GM12878 (cell line): ENCODE data around the gene PRR32. TPM values are rescaled to one million over a fixed set of nuclear protein-coding genes. Genes with fewer than 3 reads are reported as not detected.

Experiments
- ATAC-seq: fragments of 200-7000 bp; cut with Tn5 transposase; 3 replicates; pipeline ENCODE4 v1.9.1; 2020; ENCODE audit warnings: mild to moderate bottlenecking, moderate library complexity
- Bru-seq: library from RNA; stranded (reverse); fragments of 400-500 nt; gene quantifications from one replicate; lab custom pipeline; 2021; lab: Mats Ljungman, UMichigan
- BruChase-seq, 2 experiments: library from RNA; stranded (reverse); fragments of 400-500 nt; gene quantifications; one replicate each; lab custom pipeline; 2021; lab: Mats Ljungman, UMichigan
- BruUV-seq: library from RNA; stranded (reverse); fragments of 400-500 nt; replicated peaks from 2 replicates; lab custom pipeline; 2021; lab: Mats Ljungman, UMichigan
- CTCF ChIA-PET: fragments of 300-600 bp; sonication (Branson Sonifier 250); formaldehyde crosslinking; extraction: SDS; loops from one replicate; lab custom pipeline; 2021; ENCODE audit warnings: inconsistent platforms; lab: Yijun Ruan, JAX
- POLR2A ChIA-PET: fragments of 350-600 bp; formaldehyde crosslinking; extraction: SDS; loops from one replicate; lab custom pipeline; 2021; ENCODE audit warnings: inconsistent platforms; lab: Charles Lee
- RAD21 ChIA-PET: fragments of 300-600 bp; sonication (Branson Sonifier 250); formaldehyde crosslinking; loops from one replicate; lab custom pipeline; 2023; ENCODE audit warnings: antibody characterized with exemption; ENCODE audit not compliant: unreplicated experiment; lab: Charles Lee
- SMC1A ChIA-PET: fragments of 300-600 bp; sonication (Branson Sonifier 250); formaldehyde crosslinking; loops from one replicate; lab custom pipeline; 2023; ENCODE audit not compliant: unreplicated experiment, uncharacterized antibody; lab: Charles Lee
- DNase-seq: peaks from one replicate; pipeline ENCODE4 v3.0.0-alpha.2; 2011; ENCODE audit warnings: low read depth, low spot score
- FAIRE-seq: peaks from 3 replicates; lab custom pipeline; 2011; peaks lifted over from hg19 to GRCh38; lab: Jason Lieb, UNC
- H2AFZ ChIP-seq: 2 replicates; pipeline ENCODE4 v1.6.0; 2011; ENCODE audit warnings: low read depth, low read length, control low read depth; ENCODE audit not compliant: control insufficient read depth
- H3K27ac ChIP-seq: 2 replicates; pipeline ENCODE4 v1.5.1; 2011; ENCODE audit warnings: control low read depth; ENCODE audit not compliant: control insufficient read depth, insufficient read depth
- H3K27me3 ChIP-seq, 2 experiments: replicated peaks in 1 of 2; 2 replicates each; pipeline versions ENCODE4 v1.6.0 to v1.6.1; 2011; ENCODE audit warnings: low read length in 1 of 2; ENCODE audit not compliant: control insufficient read depth in 2 of 2, insufficient read depth in 2 of 2
- H3K36me3 ChIP-seq, 2 experiments: 2 replicates each; pipeline ENCODE4 v1.5.1; 2011; ENCODE audit warnings: low read length in 1 of 2; ENCODE audit not compliant: control insufficient read depth in 2 of 2, insufficient read depth in 2 of 2
- H3K4me1 ChIP-seq: 2 replicates; pipeline ENCODE4 v1.6.1; 2011; ENCODE audit warnings: mild to moderate bottlenecking, low read length, moderate library complexity, mixed read lengths; ENCODE audit not compliant: control insufficient read depth, insufficient read depth
- H3K4me2 ChIP-seq: 2 replicates; pipeline ENCODE4 v1.6.0; 2011; ENCODE audit warnings: control low read depth; ENCODE audit not compliant: control insufficient read depth, insufficient read depth
- H3K4me3 ChIP-seq: fragments of 200-600 bp; sonication (generic); 2 replicates; pipeline ENCODE4 v1.5.1; 2016
- H3K79me2 ChIP-seq: 2 replicates; pipeline ENCODE4 v1.6.0; 2011; ENCODE audit warnings: low read length; ENCODE audit not compliant: control insufficient read depth, insufficient read depth
- H3K9ac ChIP-seq: 2 replicates; pipeline ENCODE4 v1.8.0; 2011; ENCODE audit warnings: low read length, control low read depth, mixed read lengths; ENCODE audit not compliant: control insufficient read depth, insufficient read depth
- H3K9me3 ChIP-seq: replicated peaks from 3 replicates; pipeline ENCODE4 v1.5.1; 2011; ENCODE audit warnings: mild to moderate bottlenecking, low read length; ENCODE audit not compliant: control insufficient read depth, insufficient read depth
- H4K20me1 ChIP-seq: 2 replicates; pipeline ENCODE4 v1.6.0; 2011; ENCODE audit not compliant: control insufficient read depth, insufficient read depth
- ATF7 ChIP-seq: fragments of 450-650 bp; IDR thresholded peaks from 2 replicates; pipeline ENCODE4 v1.6.1; 2016; ENCODE audit warnings: low read depth, mild to moderate bottlenecking
- CEBPB ChIP-seq, 2 experiments: fragments of 150-350 bp in 1 of 2; IDR thresholded peaks; 2 replicates each; pipeline ENCODE4 v1.6.1; 2012 to 2014; ENCODE audit warnings: low read depth in 2 of 2, low read length in 2 of 2, borderline replicate concordance in 1 of 2, inconsistent platforms in 1 of 2
- EGR1 ChIP-seq, 2 experiments: IDR thresholded peaks; 1 replicate in 1 of 2; 2 replicates in 1 of 2; pipeline ENCODE4 v1.6.1; 2011 to 2012; ENCODE audit warnings: low read depth in 2 of 2, low read length in 2 of 2, borderline replicate concordance in 1 of 2, mild to moderate bottlenecking in 1 of 2, moderate library complexity in 1 of 2
- HDGF ChIP-seq: fragments of 450-650 bp; IDR thresholded peaks from 2 replicates; pipeline ENCODE4 v1.6.1; 2016; ENCODE audit warnings: antibody characterized with exemption
- KLF5 ChIP-seq: fragments of 450-650 bp; IDR thresholded peaks from 2 replicates; pipeline ENCODE4 v1.6.1; 2014; ENCODE audit warnings: mild to moderate bottlenecking; ENCODE audit not compliant: partially characterized antibody
- LARP7 ChIP-seq: fragments of 450-650 bp; IDR thresholded peaks from 2 replicates; pipeline ENCODE4 v1.6.1; 2017; ENCODE audit warnings: mild to moderate bottlenecking
- MEF2B ChIP-seq: fragments of 450-650 bp; IDR thresholded peaks from 2 replicates; pipeline ENCODE4 v1.6.1; 2018; ENCODE audit warnings: mild to moderate bottlenecking, moderate library complexity; ENCODE audit not compliant: partially characterized antibody, poor library complexity, severe bottlenecking
- SIX5 ChIP-seq: IDR thresholded peaks from 2 replicates; pipeline ENCODE4 v1.6.1; 2011; ENCODE audit warnings: mild to moderate bottlenecking, low read depth, low read length, moderate library complexity; ENCODE audit not compliant: severe bottlenecking
- in situ Hi-C: fragments of 300-500 bp; cut with MboI; formaldehyde crosslinking; loops from 9 replicates; pipeline ENCODE4 v1.14.3; 2018; ENCODE audit warnings: mixed read lengths
- intact Hi-C: fragments of 100-400 bp; cut with micrococcal nuclease; formaldehyde crosslinking; loops from one replicate; pipeline ENCODE4 v1.14.2; 2022; ENCODE audit not compliant: unreplicated experiment
- long read RNA-seq, 2 experiments: library from polyadenylated mRNA; unstranded; transcript quantifications; one replicate each; pipeline ENCODE4 v2.0.0, GENCODE V29; 2019 to 2020
- polyA minus RNA-seq, 3 experiments: library from RNA; depleted of rRNA, polyadenylated mRNA; stranded (reverse); fragments of >200 nt; gene quantifications; 2 replicates each; pipeline ENCODE4 v1.2.3, GENCODE V29; 2011
- polyA plus RNA-seq, 11 experiments: library from polyadenylated mRNA; depleted of rRNA in 4 of 11; unstranded in 6 of 11; stranded (reverse) in 5 of 11; fragments of >200 nt; fragmentation: Nextera tagmentation in 4 of 11; fragmentation: Illumina TruSeq in 1 of 11; extraction: Ambion mirVana in 4 of 11; extraction: Trizol in 1 of 11; gene quantifications; 1 replicate in 1 of 11; 2 replicates in 10 of 11; pipeline versions ENCODE4 v1.2.1 to v1.2.3, GENCODE V29; 2011 to 2016; ENCODE audit warnings: inconsistent platforms in 2 of 11, missing spikeins in 2 of 11, low read depth in 1 of 11
- total RNA-seq, 4 experiments: library from RNA; depleted of rRNA in 3 of 4; stranded (reverse); fragments of >200 nt in 3 of 4; fragmentation: Illumina TruSeq in 1 of 4; extraction: Trizol in 1 of 4; gene quantifications; 2 replicates each; pipeline versions ENCODE4 v1.2.1 to v1.2.3, GENCODE V29; 2013 to 2021
- TF ChIP-seq, protein P1 (sequence below): fragments of 450-650 bp; IDR thresholded peaks from 2 replicates; pipeline ENCODE4 v1.6.1; 2017; ENCODE audit warnings: borderline replicate concordance
- TF ChIP-seq, protein P2 (sequence below): fragments of 450-650 bp; IDR thresholded peaks from 2 replicates; pipeline ENCODE4 v1.6.1; 2018; ENCODE audit warnings: borderline replicate concordance, mild to moderate bottlenecking; ENCODE audit not compliant: partially characterized antibody
- TF ChIP-seq, protein P3 (sequence below): fragments of 450-650 bp; IDR thresholded peaks from 2 replicates; pipeline ENCODE4 v1.6.1; 2016; ENCODE audit warnings: mild to moderate bottlenecking, moderate library complexity, borderline replicate concordance

PRR32 gene, protein sequence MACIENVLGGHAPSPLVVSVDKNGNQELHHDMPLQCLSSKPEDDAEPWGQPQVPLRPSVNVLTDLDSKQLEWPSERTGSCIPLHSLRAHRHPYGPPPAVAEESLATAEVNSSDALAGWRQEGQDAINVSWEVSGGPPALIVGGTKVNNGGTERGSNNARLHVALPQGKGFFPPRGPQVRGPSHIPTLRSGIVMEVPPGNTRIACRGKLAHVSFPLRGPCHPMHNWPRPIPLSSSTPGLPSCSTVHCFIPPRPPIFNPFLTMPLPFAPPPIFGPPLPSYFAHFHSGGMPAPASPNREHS
- total RNA-seq (2013; cell fraction: nucleolus; rRNA removed): not detected in 2 replicates
- not detected in 2 replicates for total RNA-seq (2014; rRNA removed)
- not detected in 2 replicates for total RNA-seq (2014; rRNA removed; fragmentation: Illumina TruSeq; extraction: Trizol)
- not detected in 2 replicates for total RNA-seq (2021)
- polyA plus RNA-seq (2011; ENCODE audit: low read depth): not detected
- not detected in 2 replicates for polyA plus RNA-seq (2011; rRNA removed)
- not detected in 2 replicates for polyA plus RNA-seq (2011; cell fraction: cytosol; rRNA removed)
- polyA plus RNA-seq (2011; cell fraction: nucleus; rRNA removed): not detected in 2 replicates
- polyA plus RNA-seq (2012): 0.11 TPM in 1 of 2 replicates, not detected in the other
- not detected in 2 replicates for polyA plus RNA-seq (2014; fragmentation: Illumina TruSeq; extraction: Trizol)
- not detected for polyA plus RNA-seq (2014; fragmentation: Nextera tagmentation; extraction: Ambion mirVana)
- polyA plus RNA-seq (2014; rRNA removed): not detected in 2 replicates
- not detected for polyA plus RNA-seq (2016; fragmentation: Nextera tagmentation; extraction: Ambion mirVana)
- polyA minus RNA-seq (2011; rRNA and poly(A)+ RNA removed): not detected in 2 replicates
- not detected in 2 replicates for polyA minus RNA-seq (2011; cell fraction: cytosol; rRNA and poly(A)+ RNA removed)
- not detected in 2 replicates for polyA minus RNA-seq (2011; cell fraction: nucleus; rRNA and poly(A)+ RNA removed)
- not detected for Bru-seq, nascent RNA
- not detected for BruChase-seq, experiment 1, labeled RNA remaining after a 6-hour chase
- BruChase-seq, experiment 2, labeled RNA remaining after a 2-hour chase: not detected
- long read RNA-seq, experiment 1: 0 reads
- long read RNA-seq, experiment 2: 0 reads

DNA sequence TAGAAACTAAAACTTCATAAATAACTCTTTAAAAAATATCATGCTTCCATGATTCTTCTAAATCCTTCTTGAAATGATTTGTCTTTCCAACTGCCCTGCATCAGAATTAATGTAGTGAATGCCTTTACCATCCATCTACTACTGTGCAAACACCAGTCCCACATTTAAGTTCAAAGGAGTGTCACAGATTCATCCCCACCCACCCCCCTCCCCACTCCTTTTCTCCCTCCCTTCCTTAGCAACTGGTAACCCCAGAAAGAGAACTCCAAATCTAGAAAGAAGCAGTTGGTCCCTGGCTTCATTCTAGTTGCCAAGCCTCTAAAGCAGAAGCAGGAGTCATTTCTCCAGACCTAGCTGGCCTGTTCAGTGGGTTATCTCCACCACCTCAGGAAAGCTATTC, at the start of gene PRR32:
TSS of gene PRR32 (plus strand) at position 301 of the 400 bp plus-strand sequence. CDS start 115 bp downstream, outside the sequence.
- RAD21 ChIA-PET: no interaction called here
- no TSS peak for BruUV-seq
- SMC1A ChIA-PET: no interaction called here
- CTCF ChIA-PET: no interaction called here
- Histone ChIP-seq H3K79me2 (no peaks in the 10 kb centered on the region), H3K4me2 (no peak within 1 kb of the TSS), H3K4me3 (no peak within 1 kb of the TSS), H3K27ac (no peak within 1 kb of the TSS), H3K9ac (no peak within 1 kb of the TSS), H3K9me3 (no peaks in the 10 kb centered on the region), H2AFZ (no peak within 1 kb of the TSS), H3K27me3 (no peaks in the 10 kb centered on the region), H3K4me1 (no peaks in the 10 kb centered on the region), H4K20me1 (no peaks in the 10 kb centered on the region), H3K36me3 (no peaks in the 10 kb centered on the region)
- TF ChIP-seq MEF2B: no peak
- TF ChIP-seq, protein P1, sequence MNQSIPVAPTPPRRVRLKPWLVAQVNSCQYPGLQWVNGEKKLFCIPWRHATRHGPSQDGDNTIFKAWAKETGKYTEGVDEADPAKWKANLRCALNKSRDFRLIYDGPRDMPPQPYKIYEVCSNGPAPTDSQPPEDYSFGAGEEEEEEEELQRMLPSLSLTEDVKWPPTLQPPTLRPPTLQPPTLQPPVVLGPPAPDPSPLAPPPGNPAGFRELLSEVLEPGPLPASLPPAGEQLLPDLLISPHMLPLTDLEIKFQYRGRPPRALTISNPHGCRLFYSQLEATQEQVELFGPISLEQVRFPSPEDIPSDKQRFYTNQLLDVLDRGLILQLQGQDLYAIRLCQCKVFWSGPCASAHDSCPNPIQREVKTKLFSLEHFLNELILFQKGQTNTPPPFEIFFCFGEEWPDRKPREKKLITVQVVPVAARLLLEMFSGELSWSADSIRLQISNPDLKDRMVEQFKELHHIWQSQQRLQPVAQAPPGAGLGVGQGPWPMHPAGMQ: no peak
- TF ChIP-seq EGR1 (IDR thresholded peaks at IDR 0.05; ENCODE audit: borderline replicate concordance in 1 of 2, low read depth in 2 of 2, low read length in 2 of 2): no peak
- TF ChIP-seq HDGF: no peak
- TF ChIP-seq, protein P2, sequence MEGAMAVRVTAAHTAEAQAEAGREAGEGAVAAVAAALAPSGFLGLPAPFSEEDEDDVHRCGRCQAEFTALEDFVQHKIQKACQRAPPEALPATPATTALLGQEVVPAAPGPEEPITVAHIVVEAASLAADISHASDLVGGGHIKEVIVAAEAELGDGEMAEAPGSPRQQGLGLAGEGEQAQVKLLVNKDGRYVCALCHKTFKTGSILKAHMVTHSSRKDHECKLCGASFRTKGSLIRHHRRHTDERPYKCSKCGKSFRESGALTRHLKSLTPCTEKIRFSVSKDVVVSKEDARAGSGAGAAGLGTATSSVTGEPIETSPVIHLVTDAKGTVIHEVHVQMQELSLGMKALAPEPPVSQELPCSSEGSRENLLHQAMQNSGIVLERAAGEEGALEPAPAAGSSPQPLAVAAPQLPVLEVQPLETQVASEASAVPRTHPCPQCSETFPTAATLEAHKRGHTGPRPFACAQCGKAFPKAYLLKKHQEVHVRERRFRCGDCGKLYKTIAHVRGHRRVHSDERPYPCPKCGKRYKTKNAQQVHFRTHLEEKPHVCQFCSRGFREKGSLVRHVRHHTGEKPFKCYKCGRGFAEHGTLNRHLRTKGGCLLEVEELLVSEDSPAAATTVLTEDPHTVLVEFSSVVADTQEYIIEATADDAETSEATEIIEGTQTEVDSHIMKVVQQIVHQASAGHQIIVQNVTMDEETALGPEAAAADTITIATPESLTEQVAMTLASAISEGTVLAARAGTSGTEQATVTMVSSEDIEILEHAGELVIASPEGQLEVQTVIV: no peak
- no peak for TF ChIP-seq ATF7
- no peak for TF ChIP-seq LARP7
- TF ChIP-seq KLF5: no peak
- TF ChIP-seq SIX5: no peak
- TF ChIP-seq CEBPB (IDR thresholded peaks at IDR 0.05; ENCODE audit: borderline replicate concordance in 1 of 2, low read depth in 2 of 2, low read length in 2 of 2): no peak
- TF ChIP-seq, protein P3, sequence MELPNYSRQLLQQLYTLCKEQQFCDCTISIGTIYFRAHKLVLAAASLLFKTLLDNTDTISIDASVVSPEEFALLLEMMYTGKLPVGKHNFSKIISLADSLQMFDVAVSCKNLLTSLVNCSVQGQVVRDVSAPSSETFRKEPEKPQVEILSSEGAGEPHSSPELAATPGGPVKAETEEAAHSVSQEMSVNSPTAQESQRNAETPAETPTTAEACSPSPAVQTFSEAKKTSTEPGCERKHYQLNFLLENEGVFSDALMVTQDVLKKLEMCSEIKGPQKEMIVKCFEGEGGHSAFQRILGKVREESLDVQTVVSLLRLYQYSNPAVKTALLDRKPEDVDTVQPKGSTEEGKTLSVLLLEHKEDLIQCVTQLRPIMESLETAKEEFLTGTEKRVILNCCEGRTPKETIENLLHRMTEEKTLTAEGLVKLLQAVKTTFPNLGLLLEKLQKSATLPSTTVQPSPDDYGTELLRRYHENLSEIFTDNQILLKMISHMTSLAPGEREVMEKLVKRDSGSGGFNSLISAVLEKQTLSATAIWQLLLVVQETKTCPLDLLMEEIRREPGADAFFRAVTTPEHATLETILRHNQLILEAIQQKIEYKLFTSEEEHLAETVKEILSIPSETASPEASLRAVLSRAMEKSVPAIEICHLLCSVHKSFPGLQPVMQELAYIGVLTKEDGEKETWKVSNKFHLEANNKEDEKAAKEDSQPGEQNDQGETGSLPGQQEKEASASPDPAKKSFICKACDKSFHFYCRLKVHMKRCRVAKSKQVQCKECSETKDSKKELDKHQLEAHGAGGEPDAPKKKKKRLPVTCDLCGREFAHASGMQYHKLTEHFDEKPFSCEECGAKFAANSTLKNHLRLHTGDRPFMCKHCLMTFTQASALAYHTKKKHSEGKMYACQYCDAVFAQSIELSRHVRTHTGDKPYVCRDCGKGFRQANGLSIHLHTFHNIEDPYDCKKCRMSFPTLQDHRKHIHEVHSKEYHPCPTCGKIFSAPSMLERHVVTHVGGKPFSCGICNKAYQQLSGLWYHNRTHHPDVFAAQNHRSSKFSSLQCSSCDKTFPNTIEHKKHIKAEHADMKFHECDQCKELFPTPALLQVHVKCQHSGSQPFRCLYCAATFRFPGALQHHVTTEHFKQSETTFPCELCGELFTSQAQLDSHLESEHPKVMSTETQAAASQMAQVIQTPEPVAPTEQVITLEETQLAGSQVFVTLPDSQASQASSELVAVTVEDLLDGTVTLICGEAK: no peak
- FAIRE-seq (no peak), DNase-seq (no peak), ATAC-seq (no peak)
- intact Hi-C loops: no loop called here
- in situ Hi-C loops: no loop called here
- POLR2A ChIA-PET: no interaction called here
